NCI-H1694 treated with DMSO at 0.1 percent for 48 hours (cell line): ENCODE results near the gene ALMS1.
"Not testable (repeated sequence)": the region's sequence is repeated elsewhere in the genome, so short reads cannot be mapped to it uniquely, and the experiment has no call there.

Source experiments
- DNase-seq: peaks from one replicate; lab custom pipeline; 2025; lab: John Stamatoyannopoulos, UW

ALMS1 gene

DNA sequence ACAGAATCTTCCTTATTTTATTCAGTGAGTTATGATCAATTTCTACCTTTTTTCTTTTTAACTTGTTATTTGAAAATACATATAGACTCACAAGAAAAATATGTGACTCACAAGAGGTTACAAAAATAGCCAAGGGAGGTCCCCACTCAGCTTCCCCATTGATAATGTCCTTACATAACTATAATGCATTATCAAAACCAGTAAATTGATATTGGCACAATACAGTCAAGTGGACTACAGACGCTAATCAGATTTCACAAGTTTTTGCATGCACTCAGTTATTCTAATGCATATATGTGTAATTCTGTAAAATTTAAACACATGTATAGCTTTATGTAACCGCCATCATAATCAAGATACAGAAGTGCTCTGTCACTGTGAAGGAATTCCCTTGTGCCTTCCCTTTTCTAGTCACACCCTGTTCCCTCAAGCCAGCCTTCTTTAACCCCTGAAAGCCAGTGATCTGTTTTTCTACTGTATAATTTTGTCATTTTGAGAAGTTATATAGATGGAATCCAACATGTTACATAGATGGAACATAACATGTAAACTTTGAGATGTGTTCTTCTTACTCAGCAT is 118.4 kb downstream of the ALMS1 start:
- no peak for DNase-seq

DNA sequence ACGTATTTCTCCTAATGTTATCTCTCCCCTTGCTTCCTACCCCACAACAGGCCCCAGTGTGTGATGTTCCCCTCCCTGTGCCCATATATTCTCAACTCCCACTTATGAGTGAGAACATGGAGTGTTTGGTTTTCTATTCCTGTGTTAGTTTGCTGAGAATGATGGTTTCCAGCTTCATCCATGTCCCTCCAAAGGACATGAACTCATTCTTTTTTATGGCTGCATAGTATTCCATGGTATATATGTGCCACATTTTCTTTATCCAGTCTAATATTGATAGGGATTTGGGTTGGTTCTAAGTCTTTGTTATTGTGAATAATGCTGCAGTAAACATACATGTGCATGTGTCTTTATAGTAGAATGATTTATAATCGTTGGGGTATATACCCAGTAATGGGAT is 119.2 kb downstream of the ALMS1 start:
- DNase-seq, result not testable (repeated sequence)

DNA sequence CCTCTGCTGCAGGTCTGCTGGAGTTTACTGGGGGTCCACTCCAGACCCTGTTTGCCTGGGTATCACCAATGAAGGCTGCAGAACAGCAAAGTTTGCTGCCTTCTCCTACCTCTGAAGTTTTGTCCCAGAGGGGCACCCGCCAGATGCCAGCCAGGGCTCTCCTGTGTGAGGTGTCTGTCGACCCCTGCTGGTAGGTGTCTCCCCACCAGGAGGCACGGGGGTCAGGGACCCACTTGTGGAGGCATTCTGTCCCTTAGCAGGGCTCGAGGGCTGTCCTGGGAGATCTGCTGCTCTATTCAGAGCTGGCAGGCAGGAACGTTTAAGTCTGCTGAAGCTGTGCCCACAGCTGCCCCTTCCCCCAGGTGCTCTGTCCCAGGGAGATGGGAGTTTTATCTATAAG is 124.8 kb downstream of the ALMS1 start:
- DNase-seq, result not testable (repeated sequence)

DNA sequence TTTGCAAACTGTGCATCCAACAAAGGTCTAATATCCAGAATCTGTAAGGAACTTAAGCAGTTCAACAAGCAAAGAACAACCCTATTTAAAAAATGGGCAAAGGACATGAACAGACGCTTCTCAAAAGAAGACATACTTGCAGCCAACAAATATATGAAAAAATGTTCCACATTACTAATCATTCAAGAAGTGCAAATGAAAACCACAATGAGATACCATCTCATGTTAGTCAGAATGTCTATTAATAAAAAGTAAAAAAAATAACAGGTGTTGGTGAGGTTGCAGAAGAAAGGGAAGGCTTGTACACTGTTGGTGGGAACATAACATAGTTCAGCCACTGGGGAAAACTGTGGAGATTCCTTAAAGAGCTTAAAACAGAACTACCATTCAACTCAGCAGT is 130.4 kb downstream of the ALMS1 start:
- DNase-seq, result no peak

DNA sequence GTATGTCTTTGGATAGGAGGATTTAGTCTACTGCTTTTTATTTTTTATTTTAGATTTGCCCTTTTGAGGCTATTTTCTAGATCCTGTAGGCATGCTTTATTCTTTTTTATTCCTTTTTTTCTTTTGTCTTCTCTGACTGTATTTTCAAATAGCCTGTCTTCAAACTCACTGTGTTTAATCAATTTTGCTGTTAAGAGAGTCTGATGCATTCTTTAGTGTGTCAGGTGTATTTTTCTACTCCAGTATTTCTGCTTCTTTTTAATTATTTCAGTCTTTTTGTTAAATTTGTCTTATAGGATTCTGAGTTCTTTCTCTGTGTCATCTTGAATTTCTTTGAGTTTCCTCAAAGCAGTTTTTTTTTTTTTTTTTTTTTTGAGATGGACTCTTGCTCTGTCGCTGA is 143.1 kb downstream of the ALMS1 start:
- no peak for DNase-seq

DNA sequence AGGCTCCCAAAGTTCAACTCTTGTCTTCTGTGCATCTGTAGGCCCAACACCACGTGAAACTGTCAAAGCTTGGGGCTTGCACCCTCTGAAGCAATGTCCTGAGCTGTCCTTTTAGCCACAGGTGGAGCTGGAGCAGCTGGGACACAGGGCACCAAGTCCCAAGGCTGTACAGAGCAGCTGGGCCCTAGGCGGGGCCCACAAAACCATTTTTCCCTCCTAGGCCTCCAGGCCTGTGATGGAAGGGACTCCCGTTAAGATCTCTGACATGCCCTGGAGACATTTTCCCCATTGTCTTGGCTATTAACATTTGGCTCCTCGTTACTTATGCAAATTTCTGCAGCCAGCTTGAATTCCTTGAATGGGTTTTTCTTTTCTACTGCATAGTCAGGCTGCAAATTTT is 145.1 kb downstream of the ALMS1 start:
- not testable (repeated sequence) for DNase-seq

DNA sequence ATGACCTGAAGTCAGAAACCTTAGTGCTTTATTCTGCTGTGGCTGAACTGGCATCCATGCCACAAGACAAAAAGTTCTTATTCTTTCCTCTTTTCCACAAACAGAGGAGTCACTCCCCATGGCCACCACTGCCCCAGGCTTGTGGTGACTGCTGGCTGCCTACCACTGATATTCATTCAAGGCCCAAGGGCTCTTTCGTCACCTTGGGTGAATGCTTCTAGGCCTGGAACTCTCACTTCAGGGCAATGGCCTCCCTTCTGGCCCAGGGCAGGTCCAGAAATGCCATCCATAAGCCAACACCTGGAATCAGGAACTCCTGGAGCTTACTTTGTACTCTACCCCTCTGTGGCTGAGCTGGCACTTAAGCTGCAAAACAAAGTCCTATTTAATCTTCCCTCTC is 146.7 kb downstream of the ALMS1 start:
- no peak for DNase-seq

DNA sequence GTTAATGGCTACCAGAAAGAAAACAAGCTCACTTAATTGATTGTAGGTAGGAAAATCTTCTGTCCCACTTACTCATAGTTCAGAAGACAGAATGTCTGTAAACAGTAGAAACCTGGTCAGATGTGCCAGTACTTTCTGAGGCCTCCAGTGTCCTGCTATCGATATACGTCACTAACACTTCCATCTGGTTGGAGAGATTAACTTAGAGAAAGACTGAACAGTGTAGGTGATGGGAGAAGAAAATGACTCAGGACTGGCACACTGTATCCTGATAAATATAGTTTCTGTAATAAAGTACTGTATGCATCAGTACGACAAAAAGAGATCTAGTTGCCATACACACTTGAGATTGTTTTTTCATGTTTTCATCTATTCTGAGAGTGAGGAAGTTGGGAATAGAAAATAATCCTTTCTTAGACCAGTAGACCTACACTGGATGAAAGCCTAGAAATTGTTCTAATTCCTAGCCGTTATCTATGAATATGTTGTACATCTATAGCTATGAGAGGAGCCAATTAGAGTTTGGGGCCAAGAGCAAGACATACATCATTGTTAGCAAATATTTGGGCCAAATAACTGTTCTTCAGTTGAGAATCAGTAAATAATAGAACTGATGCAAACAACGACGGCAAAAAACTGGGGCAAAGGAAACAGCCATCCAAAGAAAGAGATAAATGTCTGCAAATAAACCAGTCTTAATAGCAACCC is 150.7 kb downstream of the ALMS1 start:
- DNase-seq, result no peak

DNA sequence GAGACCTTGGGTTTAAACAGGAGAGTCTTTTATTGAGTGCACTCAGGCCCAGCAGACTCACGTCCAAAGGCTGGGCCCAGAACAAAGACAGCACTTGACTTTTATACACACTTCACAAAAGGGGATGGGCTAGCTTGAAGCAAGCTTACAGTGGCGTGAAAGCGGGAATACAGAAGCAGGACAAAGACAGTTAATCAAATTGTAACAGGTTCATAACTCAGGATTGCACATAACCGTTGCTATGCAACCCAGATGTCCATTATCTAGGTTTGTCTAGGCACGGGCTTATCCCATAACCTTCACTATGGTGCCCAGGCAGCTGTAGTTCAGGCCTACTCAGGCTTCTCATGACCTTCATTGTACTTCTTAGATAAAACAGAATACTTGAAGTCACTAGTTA is 175.2 kb downstream of the ALMS1 start:
- not testable (repeated sequence) for DNase-seq

DNA sequence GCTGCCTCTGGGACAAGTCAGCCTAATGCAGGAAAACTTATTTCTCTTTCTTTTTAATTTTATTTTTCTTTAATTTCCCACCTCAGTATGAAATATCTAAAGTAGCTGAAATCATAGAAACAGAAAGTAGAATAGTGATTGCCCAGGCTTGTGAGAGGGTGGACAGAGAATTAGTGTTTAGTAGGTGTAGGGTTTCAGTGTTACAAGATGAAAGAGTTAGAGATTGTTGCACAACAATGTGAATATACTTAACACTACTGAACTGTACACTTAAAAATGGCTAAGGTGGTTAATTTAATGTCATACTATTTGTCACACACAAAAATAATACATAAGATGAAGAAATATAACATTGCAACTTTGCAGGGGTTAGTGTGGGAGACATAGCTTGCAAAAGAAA is 175.8 kb downstream of the ALMS1 start:
- no peak for DNase-seq

DNA sequence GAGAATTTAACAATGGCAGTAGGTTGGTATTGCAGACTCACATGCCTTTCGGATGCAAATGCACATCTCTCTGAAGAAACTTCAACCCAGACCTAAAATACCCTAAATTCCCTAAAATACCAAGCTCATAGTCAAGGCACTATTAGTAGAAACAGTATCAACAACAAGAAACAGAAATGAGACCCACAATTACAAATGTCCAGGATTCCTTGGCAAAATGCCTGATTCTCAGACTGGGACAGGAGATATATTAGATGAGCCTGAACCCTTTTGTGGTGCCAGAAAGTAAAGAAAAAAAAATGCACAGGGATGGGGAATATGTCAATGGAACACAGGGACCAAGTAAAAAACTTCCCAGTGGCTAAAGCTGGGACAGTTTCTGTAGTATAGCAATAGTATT is 179.3 kb downstream of the ALMS1 start:
- no peak for DNase-seq

DNA sequence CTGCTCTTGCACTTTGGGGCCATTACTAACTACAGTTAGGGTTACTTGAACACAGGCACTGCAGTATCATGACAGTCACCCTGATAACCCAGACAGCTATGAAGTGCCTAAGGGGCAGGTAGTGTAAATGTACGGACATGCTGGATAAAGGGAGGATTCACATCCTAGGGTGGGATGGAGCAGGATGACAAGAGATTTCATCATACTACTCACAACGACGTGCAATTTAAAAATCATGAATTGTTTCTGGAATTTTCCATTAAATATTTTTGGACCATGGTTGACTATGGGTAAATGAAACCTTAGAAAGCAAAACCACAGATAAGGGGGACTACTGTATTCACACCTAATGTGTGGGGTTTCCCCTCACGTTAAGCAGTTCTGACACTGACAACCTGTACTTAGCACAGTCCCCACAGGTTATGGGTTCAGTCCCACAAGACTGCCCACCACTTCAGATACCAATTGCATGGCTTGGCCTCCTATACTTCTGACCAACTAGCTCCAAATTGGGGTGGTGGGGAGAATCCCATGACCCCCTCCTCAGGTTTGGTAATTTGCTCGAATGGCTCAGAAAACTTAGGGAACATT is 180.7 kb downstream of the ALMS1 start:
- no peak for DNase-seq

DNA sequence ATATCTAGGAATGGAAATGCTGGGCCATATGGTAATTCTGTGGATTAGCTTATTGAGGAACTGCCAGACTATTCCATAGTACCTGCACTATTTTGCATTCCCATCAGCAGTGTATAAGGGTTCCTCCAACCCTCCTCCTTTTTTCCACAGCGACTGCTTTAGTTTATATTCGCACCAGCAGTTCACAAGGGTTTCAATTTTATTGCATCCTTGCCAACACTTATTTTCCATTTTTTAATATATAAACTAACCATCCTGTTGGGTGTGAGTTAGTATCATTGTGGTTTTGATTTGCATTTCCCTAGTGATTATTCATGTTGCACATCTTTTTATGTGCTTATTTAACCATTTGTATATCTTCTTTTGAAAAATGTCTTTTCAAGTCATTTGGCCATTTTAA is 189.6 kb downstream of the ALMS1 start:
- no peak for DNase-seq

DNA sequence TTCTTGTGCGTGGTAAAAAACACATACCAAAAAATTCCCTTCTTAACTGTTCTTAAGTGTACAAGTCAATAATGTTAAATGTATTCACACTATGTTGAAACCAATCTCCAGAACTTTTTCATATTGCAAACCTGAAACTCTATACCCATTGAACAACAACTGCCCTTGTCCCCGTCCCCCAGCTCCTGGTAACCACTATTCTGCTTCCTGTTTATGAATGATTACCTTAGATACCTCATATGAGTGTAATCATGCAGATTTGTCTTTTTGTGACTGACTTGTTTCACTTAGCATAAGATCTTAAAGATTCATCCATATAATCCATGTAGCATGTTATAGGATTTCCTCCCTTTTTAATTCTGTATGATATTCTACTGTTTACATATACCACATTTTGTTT is 196.7 kb downstream of the ALMS1 start:
- no peak for DNase-seq

DNA sequence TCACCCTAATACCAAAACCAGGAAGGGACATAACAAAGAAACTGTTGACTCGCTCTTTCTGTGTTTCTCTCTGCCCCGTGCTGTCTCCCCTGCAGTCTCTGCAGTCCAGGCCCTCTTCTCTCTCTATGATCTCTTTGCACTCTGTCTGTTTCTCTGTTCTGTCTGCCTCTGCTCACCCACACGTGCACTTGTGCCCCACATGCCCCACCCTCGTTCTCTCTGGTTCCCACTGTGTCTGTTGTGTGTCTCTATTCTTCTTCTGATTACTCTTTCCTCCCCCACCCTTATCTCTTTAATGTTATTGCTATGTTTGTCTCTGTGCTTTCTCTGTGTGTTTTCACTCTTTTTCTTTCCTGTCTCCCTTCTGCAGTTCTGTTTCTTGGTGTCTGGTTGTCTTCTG is 202.5 kb downstream of the ALMS1 start:
- no peak for DNase-seq

DNA sequence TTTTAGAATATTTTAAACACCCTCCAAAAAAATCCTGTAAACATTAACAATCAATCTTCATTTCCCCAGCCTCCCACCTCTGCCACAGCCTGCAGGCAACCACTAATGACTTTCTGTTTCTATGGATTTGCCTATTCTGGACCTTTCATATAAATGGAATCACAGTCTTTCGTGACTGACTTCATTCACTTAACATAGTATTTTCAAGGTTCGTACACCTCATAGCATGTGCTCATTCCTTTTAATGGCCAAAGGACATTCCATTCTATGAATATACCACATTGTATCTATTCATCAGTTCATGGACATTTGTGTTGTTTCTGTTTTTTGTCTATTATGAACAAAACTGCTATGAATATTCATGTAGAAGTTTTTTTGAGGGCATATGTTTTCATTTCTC is 208.0 kb downstream of the ALMS1 start:
- DNase-seq, result no peak

DNA sequence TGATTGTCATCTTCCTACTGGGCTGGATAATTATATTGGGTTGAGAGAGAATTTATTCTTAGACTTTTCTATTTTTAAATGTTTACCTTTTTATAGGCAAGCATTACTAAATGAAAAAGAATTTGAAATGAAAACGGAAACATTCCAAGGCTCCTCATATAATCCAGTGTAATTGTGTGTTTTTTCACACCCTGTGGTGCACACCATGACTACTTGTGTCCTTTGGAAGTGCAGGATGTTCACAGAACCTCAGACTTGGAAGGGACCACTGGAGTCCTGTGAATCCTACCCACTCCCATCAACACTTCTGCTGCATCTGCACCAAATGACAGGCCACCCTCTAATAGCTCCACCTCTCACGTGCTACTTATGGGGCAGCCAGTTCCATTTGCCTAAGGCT is 208.6 kb downstream of the ALMS1 start:
- DNase-seq, result no peak

DNA sequence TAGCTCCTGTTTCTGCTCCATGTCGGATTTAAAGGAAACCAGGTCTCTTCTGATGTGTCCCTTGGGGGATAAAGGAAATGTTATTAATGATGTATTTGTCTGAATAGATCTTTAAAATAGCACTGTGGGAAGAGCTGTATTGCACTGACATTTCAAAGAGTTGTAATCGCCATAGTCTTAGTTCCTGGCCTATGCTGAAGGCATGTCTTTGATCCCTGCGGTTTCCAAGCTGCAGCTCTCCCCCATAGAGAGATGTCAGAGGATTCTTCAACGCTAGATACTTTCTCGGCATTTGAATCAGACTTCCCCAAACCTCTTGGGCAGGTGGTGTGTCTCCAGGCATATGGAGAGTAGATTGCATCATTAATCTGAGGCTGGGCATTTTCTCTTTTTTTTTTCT is 216.1 kb downstream of the ALMS1 start:
- DNase-seq, result no peak

DNA sequence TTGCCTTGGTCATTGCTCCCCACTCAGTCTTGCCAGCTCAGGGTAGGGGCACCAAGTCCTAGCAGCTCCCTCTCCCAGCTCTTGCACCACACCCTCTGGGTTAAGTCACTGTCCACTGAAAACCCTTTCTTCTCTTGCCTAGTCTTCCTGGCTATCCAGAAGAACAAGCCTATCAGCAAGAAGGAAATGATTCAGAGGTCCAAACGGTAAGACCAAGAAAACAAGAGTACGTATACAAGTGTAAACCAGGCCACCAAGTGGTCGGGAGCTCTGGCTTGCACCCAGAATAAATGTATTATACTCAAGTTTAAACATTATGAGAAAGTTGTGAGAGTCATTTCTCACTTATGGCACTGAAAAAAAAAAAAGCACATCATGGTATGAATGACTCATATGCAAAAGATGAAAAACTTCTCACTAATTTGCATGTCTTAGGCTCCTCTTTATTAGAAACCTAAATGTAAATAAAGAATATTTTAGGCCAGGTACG is 217.5 kb downstream of the ALMS1 start:
- DNase-seq, result not testable (repeated sequence)

DNA sequence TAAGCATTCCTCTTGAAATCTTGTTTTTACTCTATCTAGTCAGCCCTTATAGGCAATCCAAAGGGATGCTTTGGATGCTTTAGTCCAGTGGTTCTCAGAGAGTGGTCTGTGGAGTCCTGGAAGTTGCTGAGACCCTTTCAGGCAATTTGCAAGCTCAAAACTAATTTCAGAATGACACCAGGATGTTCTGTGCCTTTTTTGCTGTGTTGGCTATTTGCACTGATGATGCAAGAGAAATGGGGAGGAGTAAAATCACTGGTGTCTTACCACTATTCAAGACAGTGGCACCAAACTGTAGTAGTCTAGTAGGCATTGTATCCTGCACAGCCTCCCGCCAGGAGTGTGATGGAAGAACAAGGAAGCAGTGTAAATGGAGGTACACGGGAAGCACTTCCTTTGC is 219.0 kb downstream of the ALMS1 start:
- not testable (repeated sequence) for DNase-seq

DNA sequence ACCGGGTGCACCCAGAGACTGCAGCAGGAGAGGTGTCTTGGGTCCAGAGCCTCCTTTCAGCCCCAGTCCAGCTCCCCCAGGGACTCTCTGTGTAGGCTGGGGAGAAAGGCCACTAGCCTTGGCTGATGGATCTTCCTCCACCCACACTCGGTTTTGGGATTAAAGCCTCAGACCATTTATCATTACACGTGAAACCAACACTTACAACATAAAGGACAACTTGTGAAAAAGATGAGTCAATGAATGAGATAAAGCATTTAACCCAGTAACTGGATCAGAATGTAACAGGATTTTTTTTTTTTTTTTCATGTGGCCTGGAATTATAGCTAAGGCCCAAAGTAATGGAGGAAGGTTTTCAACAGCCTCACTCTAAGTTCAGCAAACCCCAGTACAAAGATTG is 224.5 kb downstream of the ALMS1 start:
- DNase-seq, result no peak

DNA sequence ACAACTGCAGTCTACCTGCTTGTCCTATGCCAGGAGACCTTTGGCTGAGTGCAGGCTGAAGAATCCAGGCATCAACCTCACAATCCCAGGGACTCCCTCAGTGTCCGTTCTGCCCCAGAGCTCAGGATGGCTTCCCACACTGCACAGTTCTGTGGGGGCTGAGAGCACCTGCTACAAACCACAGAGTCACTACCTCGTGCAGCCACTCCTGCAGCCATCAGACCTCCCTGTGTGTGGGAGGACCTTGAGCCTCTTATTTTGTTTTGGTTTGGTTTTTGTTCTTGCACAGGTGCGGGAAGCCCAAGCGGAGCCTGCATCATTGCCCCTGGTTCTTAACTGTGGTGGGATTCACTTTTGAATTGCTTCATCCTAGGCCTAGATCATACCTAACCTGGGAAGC is 225.6 kb downstream of the ALMS1 start:
- no peak for DNase-seq

DNA sequence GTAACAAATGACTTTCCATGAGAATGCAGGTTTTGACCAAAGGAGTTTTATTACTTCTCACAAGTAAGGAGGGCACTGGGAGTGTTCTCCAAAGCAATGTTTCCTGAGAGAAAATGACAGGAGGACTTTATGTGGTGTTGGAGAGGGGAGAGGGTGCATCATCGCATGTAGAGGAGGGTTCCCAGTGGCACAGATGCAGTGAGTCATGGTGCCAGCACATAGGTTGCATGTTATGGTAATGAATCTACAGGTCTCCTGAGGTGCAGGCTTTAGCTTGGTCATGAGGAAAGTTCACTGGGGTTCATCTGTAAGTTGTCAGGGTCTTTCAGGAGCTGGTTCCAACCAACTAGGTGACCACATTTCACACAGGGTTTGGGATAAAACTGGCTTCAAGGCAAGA is 226.2 kb downstream of the ALMS1 start:
- DNase-seq, result no peak

DNA sequence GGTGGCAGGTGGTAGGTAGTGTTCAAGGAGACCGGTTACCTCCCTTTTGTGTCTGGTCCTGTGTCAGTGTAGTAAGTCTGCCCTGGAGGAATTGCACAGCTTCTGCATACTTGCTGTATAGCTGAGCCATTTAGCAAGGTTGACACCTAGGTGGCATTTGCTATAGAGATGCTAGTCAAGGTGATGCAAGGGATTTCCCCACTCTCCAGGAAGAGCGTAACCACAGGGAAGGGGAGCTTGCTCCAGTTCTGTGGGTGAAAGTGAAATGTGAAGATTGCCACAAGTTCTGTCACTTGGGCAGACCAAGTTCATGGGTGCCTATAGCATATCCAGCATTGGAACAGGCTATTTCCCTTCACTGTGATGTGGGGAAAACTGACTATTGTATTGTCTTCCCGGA is 228.5 kb downstream of the ALMS1 start:
- DNase-seq, result no peak
